Cerebellar cortex (tissue), 1 donor: ENCODE results near the gene DCST1.

ENCODE experiments used
- DNase-seq: peaks from one replicate; pipeline ENCODE4 v3.0.0-alpha.2; 2015; ENCODE audit warnings: low spot score

Gene DCST1

DNA sequence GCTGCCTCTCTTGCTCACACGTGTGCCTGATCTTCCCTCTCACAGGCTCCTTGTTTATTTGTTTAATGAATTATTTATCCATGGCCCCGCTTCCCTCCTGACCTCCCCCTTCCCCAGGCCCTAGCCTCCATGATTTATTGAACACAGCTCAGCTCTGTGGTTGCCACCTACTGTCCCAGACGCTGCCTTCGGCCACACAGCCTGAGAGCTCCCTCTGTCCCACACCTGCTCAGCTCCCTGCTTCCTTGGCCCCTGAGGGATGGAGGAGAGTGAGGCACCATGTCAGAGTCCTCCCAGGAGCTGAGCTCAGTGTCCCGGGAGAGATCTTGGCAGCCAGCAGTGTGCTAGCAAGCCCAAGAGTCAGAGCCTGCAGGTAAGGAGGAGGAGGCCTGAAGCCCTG is 41.9 kb downstream of the DCST1 start:
- DNase-seq = no peak

DNA sequence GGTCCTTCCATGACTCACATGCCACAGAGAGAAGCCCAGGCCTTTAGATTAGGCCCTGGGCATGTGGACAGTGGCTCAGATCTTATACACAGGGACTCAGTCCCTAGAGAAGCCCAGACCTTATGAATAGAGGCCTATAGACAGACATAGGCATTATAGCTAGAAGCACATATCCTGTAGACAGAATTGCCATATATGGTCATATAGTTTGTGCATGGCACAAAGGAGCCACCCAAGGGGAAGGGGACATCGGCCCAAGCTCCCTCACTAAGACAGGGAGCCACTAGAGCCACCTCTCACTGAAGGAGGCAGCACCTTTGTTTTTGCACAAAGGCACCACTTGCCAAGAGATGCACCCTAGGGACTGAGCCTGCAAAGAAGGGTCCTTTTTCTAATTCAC is 42.7 kb downstream of the DCST1 start:
- no peak for DNase-seq

GRCh38 chr1:155077346-155077745 is 43.7 kb downstream of the DCST1 start:
- DNase-seq = no peak

- no peak for DNase-seq
Measured at GRCh38 chr1:155077758-155078445, 44.3 kb downstream of the DCST1 start.

DNA sequence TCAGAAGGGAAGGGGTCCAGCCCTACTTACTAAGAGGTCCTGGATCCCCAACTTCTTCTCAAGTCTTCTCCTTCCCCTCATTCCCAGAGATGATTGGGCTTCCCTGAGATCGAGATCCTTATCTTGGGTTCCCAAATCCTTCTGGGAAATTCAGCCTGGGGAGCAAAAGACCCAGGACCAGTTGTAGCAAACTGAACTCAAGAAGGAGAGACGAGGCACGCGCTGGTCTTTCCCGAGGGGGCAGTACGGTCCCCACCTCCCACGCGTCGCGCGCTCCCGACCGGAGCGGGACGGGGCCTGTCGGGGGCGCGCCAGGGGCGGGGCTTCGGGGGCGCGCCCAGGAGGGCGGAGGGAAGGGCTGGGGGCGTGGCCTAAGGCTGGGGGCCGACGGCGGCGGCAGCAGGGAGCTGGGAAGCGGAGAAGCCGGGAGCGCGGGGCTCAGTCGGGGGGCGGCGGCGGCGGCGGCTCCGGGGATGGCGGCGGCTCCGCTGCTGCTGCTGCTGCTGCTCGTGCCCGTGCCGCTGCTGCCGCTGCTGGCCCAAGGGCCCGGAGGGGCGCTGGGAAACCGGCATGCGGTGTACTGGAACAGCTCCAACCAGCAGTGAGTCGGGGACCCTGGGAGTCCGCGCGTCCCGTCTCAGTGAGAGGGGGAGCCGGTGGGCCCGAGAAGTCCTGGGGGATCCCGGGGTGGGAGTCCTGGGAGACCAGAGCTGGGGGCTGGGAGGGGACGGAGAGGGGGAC is 45.0 kb downstream of the DCST1 start, which contains the start of gene EFNA3:
EFNA3 (plus strand) TSS at position 369 of the 741 bp plus-strand sequence; CDS start at position 474, 105 bp downstream.
- DNase-seq = no peak

DNA sequence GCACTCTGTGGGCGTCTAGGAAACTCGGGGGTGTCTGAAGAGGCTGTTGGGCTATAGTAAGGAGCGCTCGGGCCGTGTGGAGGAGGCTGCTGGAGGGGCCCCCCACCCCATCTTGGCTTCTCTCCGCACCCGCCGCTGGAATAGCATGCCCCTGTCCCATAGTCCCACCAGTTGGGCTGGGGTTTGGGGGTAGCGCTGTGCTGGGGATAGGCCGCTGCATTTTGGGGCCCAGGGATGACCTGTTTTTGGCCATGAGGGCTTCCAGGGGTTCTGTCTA is 45.5 kb downstream of the DCST1 start:
- DNase-seq = no peak

- no peak for DNase-seq
Measured at GRCh38 chr1:155079487-155080311, 46.1 kb downstream of the DCST1 start.

DNA sequence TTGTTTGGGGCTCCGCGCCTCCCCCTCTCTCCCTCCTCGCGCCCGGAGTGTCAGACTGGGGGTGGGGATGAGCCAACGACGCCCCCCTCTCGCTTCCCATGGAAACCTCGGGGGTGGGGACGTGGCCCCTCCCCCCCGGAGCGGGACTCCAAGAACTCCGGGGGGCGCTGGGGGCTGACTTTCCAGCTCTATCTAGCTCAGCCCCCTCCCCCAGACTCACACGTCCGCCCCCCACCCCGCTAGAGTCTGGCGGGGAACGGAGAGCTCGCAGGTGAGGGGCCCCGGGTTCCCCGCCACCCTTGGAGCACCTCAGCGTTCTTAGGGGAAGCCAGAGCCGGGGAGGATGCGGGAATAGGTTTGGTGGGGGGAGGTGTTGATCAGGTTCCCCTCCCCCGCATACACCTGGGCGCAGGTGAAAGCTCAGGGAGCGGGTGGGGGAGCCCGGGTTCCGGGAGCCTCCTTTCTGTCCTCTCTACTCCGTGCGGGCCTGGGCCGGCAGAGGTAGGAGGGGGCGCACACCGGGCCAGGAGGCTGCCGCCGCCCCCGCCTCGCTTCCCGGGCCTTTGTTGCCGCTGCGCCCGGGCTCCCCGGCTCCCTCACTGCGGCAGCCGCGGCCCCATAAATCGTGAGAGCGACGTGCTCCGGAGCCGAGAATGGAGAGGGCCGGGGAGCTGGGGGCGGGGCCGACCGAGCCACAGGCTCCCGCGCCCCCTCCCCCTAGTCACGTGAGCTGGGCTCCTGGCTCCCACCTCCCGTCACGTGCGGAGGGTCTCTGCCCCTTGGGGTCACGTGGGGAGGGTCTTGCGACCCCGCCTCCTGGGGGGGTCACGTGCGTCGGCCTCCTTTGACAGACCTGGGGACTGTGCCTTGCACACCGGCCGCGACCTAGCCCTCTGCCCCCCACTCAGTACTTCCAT is 46.9 kb downstream of the DCST1 start:
- DNase-seq = no peak

GRCh38 chr1:155081472-155082300 is 48.1 kb downstream of the DCST1 start:
- no peak for DNase-seq

- no peak for DNase-seq
Measured at GRCh38 chr1:155082301-155083051, 48.9 kb downstream of the DCST1 start.

GRCh38 chr1:155083052-155083541 is 49.5 kb downstream of the DCST1 start:
- DNase-seq = no peak

GRCh38 chr1:155083865-155084721 is 50.5 kb downstream of the DCST1 start:
- peak; percentile 65 for DNase-seq

- DNase-seq = peak; percentile 98
Measured at GRCh38 chr1:155084722-155085503, 51.3 kb downstream of the DCST1 start.

GRCh38 chr1:155085504-155086127 is 52.0 kb downstream of the DCST1 start:
- DNase-seq = no peak

GRCh38 chr1:155086128-155086741 is 52.6 kb downstream of the DCST1 start:
- peak; percentile 60 for DNase-seq

- no peak for DNase-seq
Measured at GRCh38 chr1:155086856-155087535, 53.4 kb downstream of the DCST1 start.
